ENCODE measurements around the gene ZFTA.

- TF ChIP-seq POLR2A (IDR thresholded peaks at IDR 0.05): no peak
- no peak for TF ChIP-seq CTCF (IDR thresholded peaks at IDR 0.05)
These were observed 32.3 kb upstream of the ZFTA start for GRCh38 chr11:63800921-63801320.
